GM21737 (cell line): ENCODE measurements around the gene DGKB.

Experiments used
- ATAC-seq: cut with Tn5 transposase; IDR thresholded peaks from one replicate; pipeline ENCODE4 v1.9.1; 2021; ENCODE audit warnings: mild to moderate bottlenecking, moderate library complexity; ENCODE audit not compliant: unreplicated experiment

Gene DGKB

DNA sequence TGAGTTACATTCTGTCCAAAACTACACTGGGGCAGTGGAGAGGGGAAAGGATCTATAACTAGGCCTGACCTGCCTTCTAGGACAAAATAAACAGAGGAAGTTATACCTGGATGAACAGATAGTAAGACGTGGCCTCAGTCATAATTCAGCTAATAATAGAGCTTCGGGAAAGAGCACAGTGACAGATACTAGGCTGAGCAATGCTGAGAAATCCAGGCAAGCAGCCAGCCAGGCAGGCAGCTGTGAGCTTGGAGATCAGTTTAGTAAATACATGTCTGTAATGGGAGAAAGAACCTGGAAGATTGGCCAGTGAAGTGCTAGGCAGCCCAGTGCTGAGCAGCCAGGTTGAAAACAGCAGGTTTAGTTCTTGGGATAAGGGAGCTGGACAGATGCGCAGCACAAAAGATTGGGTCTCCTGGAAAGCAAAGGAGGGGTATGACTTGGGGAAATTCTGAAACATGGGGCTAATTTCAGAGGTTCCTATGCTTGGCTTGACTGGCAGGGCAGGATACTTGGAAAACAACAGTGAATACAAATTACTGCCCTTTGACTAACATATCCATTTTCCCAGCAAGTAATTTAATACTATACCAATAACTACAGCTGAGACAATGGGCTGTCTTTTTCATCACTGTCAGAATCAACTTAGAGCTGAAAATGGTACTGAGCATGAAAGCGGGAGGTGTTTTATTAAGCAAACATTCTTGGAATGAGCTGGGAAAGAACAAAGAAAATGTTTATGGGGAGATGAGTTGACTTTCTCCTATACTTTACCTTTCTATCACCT lies 140.8 kb downstream of the DGKB start:
- ATAC-seq, result no peak

DNA sequence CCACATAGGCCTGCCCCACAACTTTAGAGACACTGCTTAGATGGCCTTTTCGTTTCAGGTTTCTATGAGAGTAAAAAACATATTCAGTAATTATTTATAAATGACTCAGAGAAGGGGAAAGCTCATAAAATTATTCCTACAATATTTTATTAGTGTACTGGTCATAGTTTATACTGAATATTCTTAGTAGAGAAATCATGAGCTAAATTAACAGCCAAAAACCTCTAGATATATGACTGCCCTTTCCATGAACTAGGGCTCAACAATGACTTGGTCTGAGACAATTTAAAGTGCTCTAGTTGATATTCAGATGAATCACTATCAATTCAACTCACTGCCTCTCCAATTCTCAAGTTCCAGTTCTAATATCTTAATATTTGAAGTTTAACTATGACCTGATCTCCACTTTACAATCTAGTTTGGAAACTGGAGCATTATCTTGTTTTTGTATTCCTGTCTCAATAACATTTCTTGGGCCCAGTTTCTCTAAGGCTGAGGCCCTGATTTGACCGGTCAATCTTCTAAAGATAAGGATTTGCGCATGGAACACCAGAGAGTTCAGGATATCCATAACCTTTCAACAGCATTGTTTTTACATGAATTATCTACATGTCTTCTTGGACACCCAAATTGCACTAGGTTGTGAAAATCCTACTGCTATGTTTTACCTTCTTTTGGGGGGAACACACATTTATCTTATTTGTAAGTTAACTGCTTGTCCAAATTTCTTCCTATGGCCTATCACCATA lies 141.6 kb downstream of the DGKB start:
- ATAC-seq, result no peak

DNA sequence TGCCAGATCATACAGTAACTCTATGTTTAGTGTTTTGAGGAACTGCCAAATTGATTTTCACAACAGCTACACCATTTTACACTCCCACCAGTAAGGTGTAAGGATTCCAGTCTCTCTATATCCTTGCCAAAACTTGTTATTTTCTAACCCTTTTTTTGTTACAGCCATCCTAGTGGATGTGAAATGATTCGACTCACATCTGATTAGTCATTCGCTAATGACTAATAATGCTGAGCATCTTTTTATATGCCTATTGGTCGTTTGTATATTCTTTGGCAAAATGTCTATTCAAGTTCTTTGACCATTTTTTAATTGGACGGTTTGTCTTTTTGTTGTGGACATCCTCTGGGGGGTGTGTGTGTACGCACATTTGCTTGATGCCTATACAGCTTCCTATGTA lies 142.8 kb downstream of the DGKB start:
- ATAC-seq, result no peak

- ATAC-seq, result no peak
Measured at GRCh38 chr7:14754631-14755030, 147.9 kb downstream of the DGKB start.

- ATAC-seq, result no peak
Measured at GRCh38 chr7:14752301-14752700, 150.2 kb downstream of the DGKB start.

DNA sequence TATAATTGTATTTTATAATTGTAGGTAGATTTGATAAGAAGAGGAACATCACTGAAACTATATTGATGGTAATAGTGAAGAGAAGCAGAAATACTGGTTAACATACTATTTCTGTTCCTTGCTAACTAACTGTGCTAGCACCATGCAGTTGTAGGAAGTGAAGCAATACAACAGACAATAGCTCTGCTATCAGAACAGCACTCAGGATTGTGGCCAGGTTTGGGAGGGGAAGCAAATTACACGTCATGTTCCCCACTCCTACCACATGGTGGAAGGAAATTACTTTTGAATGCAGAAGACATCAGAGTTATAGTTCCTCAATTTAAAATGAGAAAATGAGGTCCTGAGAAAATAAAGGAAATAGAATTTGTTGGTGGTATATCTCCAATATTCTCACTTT lies 151.1 kb downstream of the DGKB start:
- ATAC-seq, result no peak

GRCh38 chr7:14748461-14748860 lies 154.1 kb downstream of the DGKB start:
- ATAC-seq, result no peak

DNA sequence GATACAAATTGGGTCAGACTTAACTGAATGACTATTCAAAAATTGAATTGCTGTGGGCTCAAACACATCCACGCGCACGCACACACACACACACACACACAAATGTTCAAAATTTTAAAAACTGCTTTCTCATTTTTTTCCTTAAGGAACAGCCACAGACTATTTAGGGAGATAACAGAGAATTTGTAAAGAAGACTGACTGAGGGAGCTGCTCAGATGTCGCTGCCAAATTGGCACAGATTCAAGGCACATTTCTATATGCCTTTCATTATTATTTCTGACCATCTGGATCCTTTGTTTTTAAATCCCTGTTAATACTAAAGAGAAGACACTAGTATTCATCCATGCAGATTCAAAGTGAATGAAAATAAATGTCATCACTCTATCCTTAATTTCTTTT lies 154.8 kb downstream of the DGKB start:
- ATAC-seq, result no peak

DNA sequence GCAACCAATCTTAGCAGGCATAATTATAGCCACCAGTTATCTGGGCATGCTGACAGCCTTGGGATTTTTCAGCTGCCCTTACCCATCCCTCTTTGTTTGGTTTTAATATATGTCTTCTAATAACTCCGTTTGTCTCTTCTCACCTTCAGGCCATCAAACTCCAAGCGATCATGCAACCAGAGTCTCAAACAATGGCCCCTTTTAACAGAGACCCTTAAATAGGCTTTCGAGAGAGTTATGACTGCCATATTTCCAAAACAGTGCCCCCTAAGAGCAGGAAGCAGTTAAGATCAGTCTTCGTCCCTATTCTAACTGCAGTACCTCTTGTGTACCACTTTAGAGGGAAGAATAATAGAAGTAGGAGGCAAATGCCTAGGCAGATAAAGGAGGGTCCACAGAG lies 157.5 kb downstream of the DGKB start:
- no peak for ATAC-seq

- ATAC-seq, result no peak
Measured at GRCh38 chr7:14740606-14741005, 161.9 kb downstream of the DGKB start.

GRCh38 chr7:14739841-14740185 lies 162.7 kb downstream of the DGKB start:
- no peak for ATAC-seq

DNA sequence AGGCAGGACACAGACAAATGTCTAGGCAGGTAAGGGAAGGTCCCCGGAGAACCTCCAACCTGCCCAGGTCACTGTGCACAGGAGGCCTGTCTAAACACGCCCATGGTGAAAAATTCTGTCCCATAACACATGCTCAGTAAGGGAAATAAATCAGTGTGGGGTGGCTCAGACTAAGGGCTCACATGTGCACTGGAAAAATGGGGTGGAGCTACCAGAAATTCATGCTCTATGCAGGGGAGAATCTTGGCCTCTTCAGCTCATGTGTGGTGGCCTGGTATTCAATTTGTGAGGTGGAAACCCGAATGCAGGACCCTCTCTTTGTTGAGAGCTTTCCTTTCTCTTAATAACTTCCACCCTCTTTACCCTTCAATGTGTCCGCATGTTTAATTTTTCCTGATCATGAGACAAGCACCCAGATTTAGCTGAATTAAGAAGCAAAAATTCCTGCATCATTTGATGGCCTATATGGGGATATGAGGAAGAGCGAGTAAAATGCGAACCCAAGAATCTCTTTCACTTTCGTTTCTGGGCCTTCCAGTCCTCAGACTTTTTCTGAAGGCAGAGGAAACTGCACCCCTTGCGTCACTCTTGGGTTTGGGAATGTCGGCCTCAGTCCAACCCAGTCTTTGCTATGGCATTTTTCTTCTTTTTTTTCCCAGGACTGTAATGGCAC lies 163.2 kb downstream of the DGKB start:
- no peak for ATAC-seq

DNA sequence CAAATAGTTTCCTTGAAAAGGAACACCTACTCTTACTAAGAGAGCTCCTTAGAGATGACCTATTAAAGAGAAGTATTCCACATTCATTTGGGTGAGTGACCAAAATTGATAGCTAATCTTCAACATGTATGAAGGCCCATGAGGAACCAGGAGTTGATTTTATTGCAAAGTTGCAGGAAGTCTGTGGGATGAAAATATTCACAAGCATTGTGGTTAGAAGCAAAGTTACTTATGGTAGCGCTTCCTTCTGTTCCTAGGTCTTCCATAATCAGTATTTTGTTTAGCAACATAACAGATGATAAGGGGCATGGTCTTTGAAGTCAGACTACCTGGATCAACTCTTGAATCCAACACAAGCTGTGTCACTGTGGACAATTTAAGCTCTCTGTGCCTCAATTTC lies 164.5 kb downstream of the DGKB start:
- ATAC-seq, result no peak

GRCh38 chr7:14734839-14735321 lies 167.7 kb downstream of the DGKB start:
- ATAC-seq, result no peak

GRCh38 chr7:14720785-14721184 lies 181.8 kb downstream of the DGKB start:
- ATAC-seq, result no peak

GRCh38 chr7:14717816-14718215 lies 184.7 kb downstream of the DGKB start:
- ATAC-seq, result no peak

GRCh38 chr7:14717169-14717568 lies 185.4 kb downstream of the DGKB start:
- no peak for ATAC-seq

- ATAC-seq, result peak; percentile 99
Measured at GRCh38 chr7:14714161-14714728, 188.3 kb downstream of the DGKB start.

- peak; percentile 57 for ATAC-seq
Measured at GRCh38 chr7:14698239-14698638, 204.3 kb downstream of the DGKB start.

DNA sequence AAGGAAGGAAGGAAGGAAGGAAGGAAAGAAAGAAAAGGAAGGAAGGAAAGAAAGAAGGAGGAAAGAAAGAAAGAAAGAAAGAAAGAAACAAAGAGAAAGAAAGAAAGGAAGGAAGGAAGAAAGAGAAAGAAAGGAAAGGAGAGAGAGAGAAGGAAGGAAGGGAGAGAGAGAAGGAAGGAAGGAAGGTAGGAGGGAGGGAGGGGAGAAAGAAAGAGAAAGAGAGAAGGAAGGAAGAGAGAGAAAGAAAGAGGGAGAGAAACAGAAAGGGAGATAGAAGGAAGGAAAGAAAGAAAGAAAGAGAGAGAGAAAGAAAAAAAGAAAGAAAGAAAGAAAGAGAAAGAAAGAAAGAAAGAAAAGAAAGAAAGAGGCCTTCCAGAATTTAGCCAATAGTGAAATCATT lies 204.9 kb downstream of the DGKB start:
- ATAC-seq, result no peak

DNA sequence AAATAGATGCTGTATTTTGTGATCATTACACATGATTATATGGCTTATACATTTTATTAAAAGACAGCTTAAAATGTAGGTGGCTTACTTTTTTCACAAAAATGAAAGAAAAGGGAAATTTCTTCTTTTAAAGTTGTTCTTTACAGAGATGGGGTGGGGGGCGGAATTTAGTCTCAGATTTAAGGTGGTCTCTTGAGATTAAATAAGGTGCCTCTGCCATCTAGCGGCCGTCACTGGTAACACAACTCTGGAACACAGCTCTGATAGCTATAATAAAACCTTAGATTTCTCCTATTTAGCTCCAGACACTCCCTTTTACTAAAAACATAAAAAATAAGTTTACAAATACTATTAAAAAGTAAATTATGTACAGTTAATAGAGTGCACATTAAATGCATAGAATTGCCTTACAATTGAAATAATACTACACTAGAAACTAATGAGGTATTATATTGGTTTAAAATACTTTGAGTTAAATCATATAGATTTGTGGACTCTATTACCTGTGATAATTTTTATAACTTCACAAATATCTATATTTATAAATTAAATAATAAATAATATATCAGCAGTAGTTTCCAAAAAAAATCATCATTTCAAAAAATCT lies 210.9 kb downstream of the DGKB start:
- peak; percentile 53 for ATAC-seq
